Measurements from ENCODE around the gene RASSF10.
"Not testable (repeated sequence)": the region's sequence is repeated elsewhere in the genome, so short reads cannot be mapped to it uniquely, and the experiment has no call there.

The RASSF10 gene

GRCh38 chr11:13026722-13027121 lies 17.6 kb downstream of the RASSF10 start:
- no peak for DNase-seq (ENCODE audit: low spot score)

DNA sequence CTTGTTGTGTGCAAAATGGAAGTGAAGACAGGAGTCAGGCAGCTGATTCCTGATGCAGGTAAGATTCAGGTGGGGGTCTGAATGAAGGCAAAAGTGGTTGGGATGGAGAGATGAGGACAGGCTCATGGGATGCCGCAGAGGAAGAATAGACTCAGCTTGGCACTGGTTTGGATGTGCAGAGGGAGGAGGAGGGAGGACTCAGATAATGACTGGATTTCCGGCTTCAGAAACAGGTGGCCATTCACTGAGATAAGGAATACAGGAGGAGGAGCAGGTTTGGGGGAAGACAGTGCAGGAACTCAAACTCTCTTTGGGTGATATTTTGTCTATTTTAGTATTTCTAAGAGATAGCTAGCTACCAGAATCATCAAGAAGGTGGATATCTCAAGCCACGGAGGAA lies 19.2 kb downstream of the RASSF10 start:
- no peak for DNase-seq (ENCODE audit: low spot score)

GRCh38 chr11:13029872-13030271 lies 20.8 kb downstream of the RASSF10 start:
- DNase-seq (ENCODE audit: low spot score), result no peak

DNA sequence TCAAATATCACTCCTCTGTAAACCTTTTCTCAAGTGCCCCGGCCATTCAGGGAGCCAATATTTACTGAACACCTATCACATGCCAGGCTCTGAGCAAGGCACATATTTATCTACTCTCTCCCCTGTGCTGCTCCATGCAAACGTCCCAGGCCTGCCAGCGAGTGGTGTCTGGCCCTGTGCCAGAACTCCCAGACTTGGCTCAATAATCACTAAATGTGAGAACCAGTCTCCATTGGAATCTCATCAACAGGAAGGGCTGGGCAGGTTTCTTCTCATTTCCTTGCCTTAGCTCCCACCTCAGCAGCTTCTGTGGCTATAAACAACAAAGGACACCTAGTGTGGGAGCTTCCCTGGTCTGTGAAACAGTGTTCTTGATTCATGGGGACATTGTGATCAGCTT lies 21.7 kb downstream of the RASSF10 start:
- no peak for DNase-seq (ENCODE audit: low spot score)

DNA sequence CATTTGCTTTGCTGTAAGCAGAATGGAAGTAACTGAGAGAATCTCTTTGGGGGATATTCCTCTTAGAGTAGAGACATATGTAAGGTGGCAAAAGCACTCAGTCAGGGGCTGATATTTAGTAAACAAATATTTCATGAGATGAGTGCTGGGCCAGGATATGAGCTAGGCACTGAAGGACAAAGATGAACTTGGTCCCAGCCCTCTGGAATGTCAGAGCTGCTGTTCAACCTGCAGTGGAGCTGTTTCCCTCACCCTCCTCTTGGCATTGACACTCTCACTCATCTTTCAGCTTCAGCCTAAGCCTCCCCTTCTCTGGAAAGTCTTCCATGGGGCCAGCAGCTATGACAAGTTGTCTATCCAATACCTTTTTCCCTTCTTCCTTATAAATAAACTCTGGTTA lies 22.2 kb downstream of the RASSF10 start:
- DNase-seq (ENCODE audit: low spot score), result no peak

DNA sequence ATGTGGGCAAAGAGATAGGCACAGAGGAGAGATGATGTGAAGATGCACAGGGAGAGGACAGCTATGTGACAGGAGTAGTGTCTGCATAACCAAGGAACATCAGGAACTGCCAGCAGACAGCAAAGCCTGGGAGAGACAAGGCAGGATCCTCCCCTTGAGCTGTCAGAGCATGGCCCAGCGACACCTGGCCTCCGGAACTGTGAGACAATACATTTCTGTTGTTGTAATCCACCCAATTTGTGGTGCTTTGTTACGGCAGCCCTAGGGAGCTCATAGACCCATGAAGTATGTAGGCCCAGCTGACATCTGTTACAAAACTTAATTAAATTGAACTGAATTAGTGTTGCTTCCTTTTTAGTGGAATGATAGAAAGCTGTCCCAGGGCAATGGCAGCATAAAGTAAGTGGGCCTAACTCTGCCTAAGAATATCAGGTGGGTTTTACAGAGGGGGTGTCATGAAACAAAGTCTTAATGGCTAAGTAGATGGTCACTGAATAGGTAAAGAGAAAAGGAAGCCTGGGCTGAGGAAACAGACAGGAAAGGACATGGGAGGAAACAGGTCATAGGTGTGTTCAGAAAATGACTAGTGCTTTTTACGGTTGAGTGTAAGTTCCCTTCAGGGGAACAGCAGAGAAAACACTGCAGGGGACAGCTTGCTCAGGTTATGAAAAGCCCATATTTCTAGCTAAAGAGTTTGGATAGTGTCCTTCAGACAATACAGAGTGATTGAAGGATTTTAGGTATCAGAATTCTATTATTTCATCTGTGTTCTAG lies 24.8 kb downstream of the RASSF10 start:
- DNase-seq (ENCODE audit: low spot score), result no peak

GRCh38 chr11:13035711-13036110 lies 26.6 kb downstream of the RASSF10 start:
- DNase-seq (ENCODE audit: low spot score), result no peak

DNA sequence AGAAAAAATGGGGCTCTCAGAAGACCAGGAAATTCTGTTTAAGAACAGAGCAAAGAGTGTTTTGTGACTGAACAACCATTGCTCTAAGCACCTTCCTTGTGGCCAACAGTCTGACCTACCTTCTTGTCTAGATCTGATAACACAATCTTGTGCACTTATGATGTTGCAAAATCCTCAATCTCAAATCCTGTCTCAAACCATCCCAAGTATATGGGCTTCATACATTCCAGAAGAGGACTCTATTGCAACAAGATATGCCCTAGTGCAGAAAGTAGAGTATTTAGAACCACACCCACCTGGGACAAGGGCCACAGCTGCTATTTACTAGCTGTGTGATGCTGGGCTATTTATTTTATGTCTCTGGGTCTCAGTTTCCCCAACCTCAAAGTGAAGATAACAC lies 27.1 kb downstream of the RASSF10 start:
- DNase-seq (ENCODE audit: low spot score), result no peak

DNA sequence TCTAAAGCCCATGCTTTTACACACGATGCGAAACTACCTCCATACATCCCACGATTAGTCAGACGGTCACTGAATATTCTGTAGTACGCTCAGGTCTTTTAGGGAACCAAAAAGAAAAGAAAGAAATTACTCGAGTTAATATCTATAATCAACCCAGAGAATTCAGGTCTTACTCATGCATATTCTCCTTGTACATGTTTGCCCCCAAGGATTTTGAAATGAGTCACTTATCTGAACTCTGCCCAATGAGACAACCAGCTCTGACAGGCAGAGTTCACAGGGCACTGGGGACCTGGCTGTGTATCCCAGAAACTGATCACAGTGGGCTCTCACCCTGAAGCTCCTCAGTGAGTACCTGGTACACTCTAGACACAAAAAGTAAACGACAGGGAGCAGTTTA lies 29.2 kb downstream of the RASSF10 start:
- no peak for DNase-seq (ENCODE audit: low spot score)

GRCh38 chr11:13039126-13039525 lies 30.0 kb downstream of the RASSF10 start:
- DNase-seq (ENCODE audit: low spot score), result no peak

DNA sequence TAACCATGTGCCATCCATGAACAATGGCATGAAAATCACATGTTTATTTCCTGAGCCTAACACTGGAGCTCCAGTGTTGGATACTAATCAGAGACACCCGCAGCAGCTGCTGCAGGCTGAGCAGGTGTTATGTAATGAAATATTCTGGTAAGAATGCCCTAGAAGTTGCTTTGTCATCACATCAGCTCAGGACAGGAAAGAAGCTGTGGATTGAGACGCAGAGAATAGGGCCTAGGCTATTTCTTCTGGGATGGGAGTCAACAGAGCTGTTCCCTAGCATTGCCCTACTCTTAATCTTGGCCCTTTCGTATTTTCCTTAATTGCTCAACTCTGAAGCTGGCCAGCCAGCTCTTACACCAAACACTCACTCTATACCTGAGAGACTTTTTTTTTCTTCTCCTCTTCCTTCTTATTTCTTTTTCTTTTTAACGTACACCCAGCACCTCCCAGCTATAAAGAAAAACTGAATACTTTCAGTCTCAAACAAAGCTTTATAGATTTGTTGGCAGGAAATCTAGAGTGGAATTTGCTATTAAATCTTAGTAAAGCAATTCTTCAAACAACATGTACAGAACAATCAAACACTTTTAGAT lies 31.9 kb downstream of the RASSF10 start:
- no peak for DNase-seq (ENCODE audit: low spot score)

- DNase-seq (ENCODE audit: low spot score), result no peak
Measured at GRCh38 chr11:13042873-13043342, 33.8 kb downstream of the RASSF10 start.

DNA sequence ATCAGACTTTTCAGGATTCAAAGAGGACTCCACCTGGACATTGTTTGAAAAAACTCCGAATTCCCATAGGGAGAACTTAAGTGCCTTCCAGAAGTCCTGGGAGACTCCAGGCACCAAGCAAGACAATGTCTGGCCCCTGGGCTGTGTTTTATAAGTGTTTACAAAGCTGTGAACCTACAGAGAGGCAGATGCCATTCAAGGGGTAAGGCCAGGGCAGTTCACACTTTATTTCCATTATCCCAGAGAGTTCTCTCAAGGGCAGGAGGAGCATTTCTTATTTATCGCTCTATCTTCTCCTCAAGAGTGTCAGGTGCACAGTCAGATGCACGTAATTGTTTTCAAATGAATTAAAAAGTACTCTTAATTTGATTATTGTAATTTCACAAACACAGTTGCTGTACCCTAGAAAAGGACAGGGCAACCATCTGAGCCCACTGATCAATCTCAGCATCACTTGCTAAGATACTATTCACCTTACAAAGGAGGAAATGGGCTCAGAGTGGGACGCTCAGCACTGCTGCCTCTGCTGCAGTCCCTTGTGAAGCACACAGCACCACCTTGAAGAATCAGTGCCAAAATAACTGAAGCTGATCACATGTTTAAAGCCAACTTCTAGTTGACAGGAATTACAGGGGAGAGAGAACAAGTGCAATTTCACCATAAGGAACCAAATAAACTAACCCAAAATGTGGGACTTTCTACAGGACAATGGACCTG lies 35.0 kb downstream of the RASSF10 start:
- DNase-seq (ENCODE audit: low spot score), result no peak

DNA sequence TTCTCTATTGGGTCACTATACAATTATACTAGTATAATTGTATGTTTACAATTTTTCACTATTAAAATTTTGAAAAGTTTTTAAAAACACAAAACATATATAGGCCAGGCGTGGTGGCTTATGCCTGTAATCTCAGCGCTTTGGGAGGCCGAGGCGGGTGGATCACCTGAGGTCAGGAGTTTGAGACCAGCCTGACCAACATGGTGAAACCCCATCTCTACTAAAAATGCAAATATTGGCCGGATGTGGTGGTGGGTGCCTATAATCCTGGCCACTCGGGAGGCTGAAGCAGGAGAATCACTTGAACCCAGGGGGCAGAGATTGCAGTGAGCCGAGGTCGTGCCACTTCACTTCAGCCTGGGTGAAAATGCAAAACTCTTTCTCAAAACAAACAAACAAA lies 36.0 kb downstream of the RASSF10 start:
- not testable (repeated sequence) for DNase-seq (ENCODE audit: low spot score)

GRCh38 chr11:13045734-13046133 lies 36.6 kb downstream of the RASSF10 start:
- DNase-seq (ENCODE audit: low spot score), result no peak

DNA sequence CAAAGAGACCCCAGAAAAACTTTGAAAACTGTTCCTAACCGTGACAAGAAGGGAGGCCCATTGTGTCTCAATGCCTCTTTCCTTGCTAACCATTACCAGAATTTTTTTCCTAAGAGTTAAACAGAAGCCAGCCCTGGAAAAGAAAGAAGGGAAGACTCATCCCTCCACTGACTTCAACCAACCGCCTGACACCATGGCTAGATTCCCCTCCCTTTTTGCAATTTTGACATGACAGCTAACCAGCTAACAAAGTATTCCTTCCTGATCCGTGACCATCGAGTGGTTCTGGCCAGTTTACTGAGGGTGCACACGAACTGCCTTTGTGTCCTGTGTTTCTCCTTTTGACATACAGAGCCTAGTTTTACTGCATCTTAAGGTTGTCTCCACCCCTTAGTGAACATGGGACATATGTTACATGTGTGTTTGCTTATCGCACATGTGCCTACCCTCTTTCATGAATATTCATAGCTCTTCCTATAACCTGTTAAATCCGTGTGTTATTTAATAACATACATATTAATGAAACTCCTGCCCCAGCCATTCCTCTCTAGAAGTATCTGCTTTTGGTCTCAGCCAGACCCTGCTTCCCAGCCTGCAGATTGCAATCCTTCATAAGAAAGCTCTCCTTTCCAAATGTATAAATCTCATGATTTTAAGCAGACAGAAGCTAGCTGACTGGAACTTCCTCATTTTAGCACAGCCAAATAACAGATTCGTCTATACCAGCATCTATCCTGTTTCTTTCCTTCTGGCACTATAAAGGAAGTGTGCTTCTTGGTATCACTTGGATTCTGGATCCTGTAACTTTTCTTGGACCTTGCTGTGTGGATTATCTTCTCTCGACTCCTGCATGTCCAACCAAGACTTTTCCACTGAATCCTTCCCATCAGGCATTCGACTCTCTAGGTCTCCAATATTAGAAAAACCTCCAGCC lies 37.8 kb downstream of the RASSF10 start:
- no peak for DNase-seq (ENCODE audit: low spot score)

DNA sequence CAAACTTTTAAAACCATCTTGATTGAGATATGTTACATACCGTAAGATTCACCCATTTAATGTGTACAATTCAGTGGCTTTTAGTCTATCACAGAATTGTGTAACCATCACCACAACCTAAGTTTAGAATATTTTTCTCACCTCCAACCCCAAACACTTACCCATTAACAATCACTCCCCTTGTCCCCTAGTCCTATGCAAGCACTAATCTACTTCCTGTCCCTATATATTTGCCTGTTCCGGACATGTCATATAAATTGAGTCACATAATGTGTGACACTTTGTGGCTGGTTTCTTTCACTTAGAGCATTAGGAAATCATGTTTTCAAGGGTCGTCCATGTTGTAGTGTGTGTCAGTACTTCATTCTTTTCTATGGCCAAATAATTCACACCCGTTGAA lies 38.8 kb downstream of the RASSF10 start:
- no peak for DNase-seq (ENCODE audit: low spot score)

- peak; percentile 16 for DNase-seq (ENCODE audit: low spot score)
Measured at GRCh38 chr11:13051257-13051656, 42.1 kb downstream of the RASSF10 start.

GRCh38 chr11:13052130-13052571 lies 43.0 kb downstream of the RASSF10 start:
- no peak for DNase-seq (ENCODE audit: low spot score)

DNA sequence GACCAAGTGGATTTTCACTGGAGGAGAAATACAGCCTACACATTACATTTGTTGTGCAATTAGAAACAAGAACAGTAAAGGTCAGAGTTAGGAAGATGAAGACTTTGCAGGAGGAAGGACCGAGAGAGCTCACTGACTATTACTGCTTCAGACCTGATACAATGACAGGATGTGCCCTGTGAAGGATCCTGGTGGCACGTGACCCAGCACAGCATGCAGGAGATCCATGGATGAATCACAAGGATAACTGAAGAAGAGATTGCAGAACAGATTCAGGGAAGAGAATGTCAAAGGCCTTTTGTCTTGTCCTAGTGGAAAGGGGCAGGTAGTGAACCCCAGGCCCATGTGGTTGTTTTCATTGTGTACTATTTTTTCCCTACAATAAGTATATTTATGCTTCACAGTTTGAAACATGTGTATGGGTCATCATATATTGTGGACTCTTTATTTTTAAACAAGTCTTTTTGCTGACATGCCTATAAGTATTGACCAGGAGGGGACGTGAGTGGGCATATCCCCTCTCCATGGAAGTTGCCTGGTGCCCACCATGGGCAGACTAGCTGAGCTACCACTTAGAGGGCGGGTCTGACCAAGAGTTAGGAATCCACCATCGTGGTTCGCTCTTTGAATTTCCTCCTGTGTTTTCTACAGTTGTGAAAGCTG lies 44.3 kb downstream of the RASSF10 start:
- no peak for DNase-seq (ENCODE audit: low spot score)

GRCh38 chr11:13054278-13054677 lies 45.2 kb downstream of the RASSF10 start:
- no peak for DNase-seq (ENCODE audit: low spot score)
